GM19397 (cell line): ENCODE results near the gene STX10.

Experiments
- ATAC-seq: cut with Tn5 transposase; IDR thresholded peaks from one replicate; pipeline ENCODE4 v1.9.1; 2021; ENCODE audit warnings: mild to moderate bottlenecking, moderate library complexity; ENCODE audit not compliant: unreplicated experiment

The STX10 gene

DNA sequence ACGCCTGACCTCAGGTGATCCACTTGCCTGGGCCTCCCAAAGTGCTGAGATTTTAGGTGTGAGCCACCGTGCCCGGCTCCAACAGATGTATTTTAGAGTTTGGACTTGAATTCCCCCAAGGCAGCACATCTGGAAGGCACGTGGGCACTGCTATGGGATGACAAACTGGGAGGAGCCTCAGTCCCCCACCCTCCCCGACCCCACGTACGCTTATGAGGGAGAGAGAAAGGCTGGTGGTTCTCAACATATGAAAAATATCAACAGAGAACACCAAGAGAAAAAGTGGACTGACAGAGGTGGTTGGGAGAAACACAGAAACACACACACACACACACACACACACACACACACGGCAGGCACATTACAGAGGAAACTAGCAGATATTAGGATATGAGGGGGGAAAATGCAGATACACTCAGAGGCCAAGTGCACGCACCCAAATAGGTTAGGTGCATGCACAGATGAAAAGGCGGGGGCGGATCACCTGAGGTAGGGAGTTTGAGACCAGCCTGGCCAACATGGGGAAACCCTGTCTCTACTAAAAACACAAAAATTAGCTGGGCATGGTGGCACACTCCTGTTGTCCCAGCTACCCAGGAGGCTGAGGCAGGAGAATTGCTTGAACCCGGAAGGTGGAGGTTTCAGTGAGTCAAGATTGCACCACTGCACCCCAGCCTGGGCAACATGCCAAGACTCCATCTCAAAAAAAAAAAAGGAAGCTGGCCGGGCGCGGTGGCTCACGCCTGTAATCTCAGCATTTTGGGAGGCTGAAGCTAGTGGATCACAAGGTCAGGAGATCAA, 3.2 kb downstream of the STX10 start:
- ATAC-seq, result no peak

DNA sequence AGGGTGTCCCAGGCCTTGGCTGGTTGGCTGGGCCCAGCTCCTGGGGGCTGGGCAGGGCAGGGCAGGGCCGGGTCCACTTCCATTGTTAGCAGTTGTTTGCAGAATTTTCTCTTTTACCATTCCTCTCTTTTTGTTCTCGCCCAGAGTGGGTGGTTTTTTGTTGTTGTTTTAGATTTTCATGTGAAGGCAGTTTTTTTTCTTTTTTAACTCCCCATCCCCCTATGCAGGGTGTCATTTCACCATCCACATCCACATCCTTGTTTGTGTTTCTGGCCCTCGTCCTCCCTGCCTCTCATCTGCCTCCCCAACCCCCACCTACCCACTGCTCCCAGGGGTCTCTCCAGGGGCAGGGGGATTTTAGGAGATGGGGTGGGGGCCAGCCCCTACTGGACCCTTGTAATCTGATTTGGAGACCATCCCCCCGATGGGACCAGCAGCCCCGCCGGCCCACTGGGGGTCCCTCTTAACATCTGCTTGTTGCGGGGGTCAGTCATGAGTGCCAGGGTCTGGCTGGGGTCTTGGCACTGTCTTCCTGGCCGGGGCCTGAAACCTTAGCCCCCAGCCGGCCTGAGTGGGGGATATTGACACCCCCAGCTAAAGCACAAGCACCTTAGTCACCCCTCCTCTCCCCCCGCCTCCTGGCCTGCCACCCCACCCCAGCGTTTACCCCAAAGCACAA, 10.4 kb downstream of the STX10 start:
- no peak for ATAC-seq

DNA sequence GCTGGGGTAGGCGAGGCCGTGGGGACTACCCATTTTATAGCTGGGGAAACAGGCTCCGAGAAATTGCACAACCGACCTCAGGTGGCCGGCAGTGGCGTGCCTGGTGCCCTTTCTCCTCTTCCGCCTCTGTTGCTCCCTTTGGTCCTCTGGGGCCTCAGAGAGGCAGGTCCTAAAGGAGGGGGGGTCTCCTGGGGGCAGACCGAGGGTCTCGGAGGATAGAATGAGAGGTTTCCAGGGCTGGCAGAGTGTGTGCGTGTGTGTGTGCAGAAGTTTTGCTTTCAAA, 11.3 kb downstream of the STX10 start:
- no peak for ATAC-seq

DNA sequence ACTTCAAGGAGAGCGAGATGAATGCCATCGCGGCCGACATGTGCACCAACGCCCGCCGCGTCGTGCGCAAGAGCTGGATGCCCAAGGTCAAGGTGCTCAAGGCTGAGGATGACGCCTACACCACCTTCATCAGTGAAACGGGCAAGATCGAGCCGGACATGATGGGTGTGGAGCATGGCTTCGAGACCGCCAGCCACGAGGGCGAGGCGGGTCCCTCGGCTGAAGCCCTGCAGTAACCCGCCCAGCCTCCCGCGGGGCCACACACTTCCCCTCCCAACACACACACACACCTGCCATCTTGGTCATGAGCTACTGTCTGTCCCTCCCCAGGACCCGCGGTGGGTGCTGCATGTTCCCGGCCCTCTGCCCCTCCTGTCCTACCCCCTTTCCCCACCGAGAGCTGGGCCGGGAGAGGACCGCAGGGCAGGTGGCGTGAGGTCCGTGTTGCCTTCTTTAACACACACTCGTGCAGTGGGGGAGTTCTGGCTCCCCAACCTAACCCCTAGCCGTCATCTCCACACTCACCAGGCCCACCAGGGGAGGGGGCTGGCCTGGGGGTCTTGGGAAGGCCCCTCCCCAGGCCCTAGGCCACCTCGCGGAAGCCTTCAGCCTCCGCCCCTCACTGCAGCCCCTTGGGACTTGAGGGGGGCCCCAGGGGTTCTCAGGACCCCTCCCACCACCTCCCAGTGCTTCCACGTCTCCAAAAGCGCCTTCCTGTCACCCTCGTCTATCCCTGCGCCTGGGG, 11.8 kb downstream of the STX10 start:
- ATAC-seq, result no peak

DNA sequence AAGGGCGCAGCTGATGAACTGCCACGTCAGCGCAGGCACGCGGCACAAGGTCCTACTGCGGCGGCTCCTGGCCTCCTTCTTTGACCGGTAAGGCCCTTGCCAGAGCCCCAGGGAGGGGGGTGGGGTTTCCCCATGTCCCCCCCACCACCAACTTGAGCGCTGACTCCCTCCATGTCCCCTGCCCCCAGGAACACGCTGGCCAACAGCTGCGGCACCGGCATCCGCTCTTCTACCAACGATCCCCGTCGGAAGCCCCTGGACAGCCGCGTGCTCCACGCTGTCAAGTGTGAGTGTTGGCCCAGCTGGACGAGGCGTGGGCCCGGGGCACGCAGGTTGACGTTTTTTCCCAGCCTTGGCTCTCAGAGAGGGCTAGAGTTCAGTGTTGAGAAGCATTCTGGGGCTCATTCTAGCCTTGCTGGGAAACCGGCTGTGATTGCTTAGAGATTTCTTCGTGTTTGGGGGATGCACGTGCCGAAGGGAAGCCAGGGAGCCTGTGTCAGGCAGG, 12.8 kb downstream of the STX10 start:
- no peak for ATAC-seq

DNA sequence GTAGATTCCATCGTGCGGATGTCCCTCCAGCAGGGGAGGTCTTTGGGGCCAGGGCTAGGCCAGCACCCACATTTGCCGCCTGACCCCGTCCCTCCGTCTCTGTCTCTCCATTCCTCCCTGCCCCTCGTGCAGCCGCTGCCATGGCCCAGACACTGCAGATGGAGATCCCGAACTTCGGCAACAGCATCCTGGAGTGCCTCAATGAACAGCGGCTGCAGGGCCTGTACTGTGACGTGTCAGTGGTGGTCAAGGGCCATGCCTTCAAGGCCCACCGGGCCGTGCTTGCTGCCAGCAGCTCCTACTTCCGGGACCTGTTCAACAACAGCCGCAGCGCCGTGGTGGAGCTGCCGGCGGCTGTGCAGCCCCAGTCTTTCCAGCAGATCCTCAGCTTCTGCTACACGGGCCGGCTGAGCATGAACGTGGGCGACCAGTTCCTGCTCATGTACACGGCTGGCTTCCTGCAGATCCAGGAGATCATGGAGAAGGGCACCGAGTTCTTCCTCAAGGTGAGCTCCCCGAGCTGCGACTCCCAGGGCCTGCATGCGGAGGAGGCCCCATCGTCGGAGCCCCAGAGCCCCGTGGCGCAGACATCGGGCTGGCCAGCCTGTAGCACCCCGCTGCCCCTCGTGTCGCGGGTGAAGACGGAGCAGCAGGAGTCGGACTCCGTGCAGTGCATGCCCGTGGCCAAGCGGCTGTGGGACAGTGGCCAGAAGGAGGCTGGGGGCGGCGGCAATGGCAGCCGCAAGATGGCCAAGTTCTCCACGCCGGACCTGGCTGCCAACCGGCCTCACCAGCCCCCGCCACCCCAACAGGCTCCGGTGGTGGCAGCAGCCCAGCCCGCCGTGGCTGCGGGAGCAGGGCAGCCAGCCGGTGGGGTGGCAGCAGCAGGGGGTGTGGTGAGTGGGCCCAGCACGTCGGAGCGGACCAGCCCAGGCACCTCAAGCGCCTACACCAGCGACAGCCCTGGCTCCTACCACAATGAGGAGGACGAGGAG, 14.8 kb downstream of the STX10 start:
- no peak for ATAC-seq

DNA sequence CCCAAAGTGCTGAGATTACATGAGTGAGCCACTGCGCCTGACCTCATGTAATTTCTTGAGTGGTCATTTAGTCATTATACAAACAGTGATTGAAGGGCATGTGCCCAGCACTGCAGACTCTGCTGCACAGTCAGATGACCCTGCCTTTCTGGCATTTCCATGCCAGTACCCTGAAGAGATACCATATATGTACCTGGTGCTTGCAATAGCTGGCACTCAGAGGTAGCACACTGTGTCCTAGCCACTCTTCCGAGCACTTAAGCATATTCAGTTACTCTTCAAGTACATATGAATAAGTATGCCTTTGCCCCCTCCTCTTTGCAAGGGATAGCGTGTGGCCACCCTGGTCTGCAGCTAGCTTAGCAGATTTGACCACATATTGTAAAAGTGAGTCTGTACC, 15.5 kb downstream of the STX10 start:
- ATAC-seq, result no peak

DNA sequence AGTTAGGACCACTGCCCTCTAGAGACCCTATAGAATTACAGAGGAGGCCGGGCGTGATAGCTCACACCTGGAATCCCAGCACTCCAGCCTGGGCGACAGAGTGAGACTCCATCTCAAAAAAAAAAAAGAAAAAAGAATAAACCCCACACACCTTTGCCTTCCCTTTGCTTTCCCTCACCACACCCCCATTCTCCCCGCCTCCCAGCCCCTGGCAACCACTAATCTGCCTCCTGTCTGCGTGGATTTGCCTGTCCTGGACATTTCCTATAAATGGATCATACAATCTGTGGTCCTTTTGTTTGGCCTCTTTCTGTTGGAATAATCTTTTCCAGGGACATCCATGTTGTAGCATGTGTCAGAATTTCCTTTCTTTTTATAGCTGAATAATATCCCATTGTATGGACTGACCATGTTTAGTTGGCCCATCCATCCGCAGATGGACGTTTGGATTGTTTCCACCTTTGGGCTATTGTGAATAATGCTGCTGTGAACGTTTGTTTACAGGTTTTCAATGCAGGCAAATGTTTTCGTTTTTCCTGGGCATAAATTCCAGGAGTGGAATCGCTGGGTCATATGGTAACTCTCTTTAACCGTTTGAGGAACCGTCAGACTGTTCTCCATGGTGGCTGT, 16.8 kb downstream of the STX10 start:
- ATAC-seq, result no peak

DNA sequence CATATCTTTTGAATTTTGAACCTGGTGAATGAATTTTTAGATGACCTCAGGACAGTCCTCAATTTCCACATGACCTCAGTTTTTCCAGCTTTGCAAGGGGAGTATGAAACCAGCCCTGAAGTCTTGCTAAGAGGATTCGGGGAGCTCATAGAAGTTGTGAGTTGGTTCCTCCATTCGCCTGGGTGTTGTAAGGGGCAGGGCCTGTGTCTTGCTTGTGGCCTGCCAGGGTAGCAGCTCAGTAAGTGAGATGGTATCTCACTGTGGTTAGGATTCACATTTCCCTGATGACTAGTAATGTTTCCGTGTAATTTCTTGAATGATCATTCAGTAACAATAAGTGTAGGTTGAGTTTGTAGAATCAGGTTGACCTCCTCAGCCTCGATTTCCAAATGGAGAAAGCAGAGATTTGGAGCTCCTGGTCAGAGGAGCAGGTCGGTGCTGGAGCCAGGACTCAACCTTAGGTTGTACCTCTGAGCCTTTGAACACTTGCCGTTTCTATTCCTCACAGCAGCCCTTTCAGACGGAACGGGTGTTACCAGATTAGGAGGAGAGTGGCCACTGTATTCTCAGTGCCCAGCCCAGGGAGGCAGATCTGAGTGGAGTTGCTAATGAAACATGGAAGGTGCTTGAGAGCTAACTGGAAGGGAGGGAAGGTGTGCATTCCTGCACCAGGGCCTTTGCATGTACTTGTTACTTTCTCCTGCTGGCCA, 17.5 kb downstream of the STX10 start:
- ATAC-seq, result no peak

DNA sequence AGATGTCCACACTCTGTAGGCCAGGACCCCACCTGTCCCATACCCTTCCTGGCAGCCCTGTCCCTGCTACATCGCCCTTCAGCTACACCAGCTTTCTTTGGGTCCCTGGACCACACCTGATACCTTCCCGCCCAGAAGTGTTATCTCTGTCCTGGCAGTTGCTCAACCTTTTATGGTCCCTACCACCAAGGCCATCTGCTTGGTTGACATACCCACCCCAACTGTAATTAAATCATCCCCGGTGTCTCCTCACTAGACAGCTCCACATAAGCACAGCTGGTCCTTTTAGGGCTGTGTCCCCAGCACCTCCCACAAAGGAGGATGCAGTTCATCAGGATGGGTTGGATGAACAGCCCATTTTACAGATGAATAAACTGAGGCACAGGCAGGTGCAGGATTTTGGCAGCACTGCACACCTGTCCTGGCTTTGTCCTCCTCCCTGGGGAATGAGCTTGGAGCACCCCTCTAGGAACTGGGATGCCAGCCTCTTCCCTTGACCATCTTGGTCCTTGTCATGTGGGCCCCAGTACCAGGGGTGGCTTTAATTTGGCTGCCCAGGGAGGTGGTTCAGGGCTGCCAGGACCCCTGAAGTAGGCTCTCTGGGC, 19.2 kb downstream of the STX10 start:
- no peak for ATAC-seq

DNA sequence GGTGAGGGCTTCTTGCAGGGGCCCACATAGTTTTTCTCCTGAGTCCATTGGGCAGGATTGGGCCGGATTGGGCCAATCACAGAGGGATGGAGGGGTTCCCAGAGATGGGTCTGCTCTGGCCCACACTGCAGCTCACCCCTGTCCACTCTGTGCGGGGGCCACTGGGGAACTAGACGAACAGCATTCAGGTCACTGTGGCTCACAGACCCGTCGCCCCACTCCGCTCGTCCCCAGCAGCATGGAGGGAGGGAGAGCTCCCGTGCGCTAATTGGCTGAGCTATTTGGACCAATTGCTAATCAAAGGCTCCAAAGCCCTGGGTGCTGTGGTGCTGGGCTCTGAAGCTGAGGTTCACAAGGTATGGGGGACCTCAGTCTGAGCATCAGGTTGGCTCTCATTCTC, 20.8 kb downstream of the STX10 start:
- ATAC-seq, result no peak

DNA sequence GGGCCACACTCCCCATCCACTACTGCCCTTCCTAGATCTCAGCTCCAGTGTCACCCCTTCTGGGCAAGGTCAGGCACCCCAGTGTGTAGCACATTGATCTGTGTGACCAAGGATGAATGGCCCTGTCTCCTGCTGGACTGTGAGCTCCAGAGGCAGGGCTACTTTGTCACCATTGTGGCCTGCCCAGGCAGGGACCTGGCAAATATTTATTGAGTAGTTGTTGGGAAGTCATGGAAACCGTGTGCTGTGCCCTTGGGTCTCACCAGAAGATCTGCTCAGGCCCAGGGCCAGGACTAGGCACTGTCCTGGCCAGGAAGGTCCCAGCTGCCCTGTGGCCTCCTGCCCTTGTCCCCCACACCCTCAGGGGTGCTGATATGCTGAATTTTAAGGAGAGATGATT, 21.6 kb downstream of the STX10 start:
- ATAC-seq, result no peak

DNA sequence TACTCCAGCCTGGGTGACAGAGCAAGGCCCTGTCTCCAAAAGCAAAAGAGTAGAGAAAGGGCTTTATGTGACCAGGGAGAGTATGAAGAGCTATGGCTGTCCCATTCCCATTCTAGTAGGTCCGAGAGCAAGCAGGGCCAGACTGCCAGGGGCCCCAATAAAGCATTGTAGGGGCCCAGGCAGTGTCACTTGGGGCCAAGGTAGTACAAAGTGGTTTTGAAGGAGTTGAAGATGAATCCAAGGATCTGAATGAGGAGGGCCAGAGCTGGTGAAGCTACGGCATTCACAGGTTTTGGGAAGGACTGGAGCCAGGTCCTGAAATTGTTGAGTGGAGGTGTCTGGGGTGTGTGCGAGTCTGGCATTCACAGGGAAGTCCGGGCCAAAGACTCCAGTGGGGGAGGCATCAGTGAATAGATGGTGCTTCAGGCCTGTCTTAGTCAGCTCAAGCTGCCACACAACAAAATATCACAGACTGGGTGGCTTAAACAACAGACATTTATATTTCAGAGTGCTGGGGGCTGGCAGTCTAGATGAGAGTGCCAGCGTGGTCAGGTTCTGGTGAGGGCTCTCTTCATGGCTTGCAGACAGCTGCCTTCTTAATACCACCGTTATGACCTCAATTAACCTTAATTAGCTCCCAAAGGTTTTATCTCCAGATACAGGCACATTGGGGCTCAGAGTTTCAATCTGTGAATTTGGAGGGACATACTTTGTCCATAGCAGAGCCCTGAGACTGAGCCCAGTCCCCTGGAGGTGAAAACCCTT, 22.2 kb downstream of the STX10 start:
- no peak for ATAC-seq

DNA sequence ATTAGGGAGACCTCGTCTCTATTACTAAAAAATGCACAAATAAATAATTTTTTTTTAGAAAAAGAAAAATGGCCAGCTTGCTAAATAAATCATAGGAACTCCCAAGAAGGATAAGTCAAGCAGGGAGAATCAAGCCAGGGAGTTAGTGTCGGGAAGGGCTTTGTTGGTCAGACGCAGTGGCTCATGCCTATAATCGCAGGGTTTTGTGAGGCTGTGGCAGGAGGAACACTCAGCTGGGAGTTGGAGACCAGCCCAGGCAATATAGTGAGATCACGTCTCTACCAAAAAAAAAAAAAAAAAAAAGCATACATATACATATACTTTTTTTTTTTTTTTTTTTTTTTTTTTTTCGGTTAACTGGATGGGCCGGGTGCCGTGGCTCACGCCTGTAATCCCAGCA, 23.1 kb downstream of the STX10 start:
- ATAC-seq, result no peak

DNA sequence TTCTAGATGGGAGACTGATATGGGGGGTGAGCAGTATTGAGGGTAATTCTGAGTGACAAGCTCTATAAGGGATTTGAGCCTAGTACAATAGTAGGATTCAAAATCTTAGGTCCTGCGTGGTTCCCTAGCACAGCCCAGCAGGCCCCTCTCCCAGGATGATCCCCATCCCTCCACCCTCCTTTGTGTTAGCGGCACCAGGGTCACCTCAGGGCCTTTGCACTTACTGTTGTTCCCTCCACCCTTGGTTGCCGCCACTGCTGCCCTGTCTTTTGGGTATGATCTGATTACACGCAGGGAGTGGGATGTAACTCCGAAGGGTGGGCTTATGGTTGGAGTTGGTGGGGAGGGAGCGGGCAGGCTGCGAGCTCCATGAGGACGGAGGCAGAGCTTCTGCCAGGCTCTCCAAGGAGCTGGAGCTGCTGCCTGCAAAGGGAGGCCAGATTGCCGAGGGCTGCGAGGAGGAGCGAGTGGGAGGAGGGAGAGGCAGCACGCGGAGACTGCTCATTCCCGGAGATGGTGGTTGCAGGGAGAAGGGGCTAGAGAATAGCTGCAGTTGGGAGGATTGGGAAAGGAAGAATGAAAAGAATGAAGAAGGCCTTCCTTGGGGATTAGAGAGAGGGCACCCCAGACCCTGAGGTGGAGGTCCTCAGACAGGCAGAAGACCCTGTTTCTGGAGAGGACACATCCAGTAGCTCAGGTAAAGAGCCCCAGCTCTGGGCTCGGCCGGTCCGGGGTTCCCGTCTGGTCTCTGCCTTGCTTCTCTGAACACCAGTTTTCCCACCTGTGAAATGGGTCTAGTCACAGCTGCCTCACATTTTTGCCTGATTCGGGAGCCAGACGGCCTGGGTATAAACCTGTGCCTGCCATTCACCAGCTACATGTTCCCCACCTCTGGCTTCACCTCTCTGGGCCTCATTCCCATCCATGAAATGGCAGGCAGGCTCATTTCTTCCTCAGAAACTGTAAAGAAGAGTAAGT, 26.9 kb downstream of the STX10 start:
- ATAC-seq, result no peak

DNA sequence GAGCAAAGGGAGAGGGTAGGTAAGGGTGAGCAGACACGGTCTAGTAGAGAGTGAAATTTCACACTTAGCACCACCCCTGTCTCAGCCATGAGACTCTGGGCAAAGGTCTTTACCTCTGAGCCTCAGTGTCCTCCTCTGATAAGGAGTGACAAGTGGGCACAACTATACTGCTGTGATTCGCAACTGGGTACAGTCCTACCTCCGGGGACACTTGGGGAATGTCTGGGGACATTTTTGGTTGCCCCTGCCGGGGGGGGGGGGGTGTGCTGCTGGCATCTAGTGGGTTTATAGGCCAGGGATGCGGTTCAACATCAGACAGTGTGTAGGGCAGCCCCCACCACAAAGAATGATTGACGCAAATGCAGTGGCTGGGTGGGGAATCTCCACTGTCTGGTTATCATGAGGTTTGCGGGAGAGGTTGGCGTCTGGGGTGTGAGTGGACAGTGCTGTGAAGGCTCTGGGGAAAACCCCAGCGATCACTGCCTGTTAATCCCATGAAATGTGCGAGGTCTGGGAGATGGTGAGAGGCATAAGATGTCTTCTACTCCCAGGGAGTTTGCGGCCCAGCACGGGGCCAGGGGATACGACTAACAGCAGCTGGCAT, 27.8 kb downstream of the STX10 start:
- ATAC-seq, result no peak
